Measurements from ENCODE around the gene OR2B6.

The OR2B6 gene

DNA sequence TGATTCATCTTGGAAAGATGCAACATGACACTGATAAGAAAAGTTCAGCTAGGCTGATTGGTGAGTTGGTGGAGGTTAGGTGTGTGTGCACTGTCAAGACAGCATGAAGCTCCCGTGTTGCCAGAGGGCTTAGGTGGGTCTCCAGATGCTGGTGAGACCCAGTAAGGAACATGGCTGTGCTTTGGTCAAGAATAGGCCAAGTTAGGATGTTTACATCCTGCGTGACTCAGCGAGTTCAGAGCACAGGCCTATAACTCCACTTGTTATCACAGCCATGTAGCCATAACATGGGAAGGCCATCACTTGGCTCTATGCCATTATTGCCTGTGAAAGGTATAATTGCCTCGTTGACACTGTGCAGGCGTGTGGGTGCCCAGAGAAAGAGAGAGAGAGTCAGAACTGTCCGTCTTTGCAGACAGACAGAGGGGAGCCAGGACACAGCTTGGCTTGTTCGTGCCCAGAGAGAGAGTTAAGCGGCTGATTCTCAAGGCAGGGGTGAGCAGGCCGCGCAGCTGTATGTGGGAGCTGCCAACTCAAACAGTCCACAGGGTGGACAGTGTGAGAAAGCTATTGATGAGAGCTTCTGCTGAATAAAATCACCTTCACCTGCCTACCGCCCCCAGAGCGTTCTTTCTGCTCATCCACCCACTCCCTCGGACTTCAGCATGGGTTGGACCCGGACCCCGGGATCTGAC lies 43.5 kb downstream of the OR2B6 start:
- DNase-seq = no peak

DNA sequence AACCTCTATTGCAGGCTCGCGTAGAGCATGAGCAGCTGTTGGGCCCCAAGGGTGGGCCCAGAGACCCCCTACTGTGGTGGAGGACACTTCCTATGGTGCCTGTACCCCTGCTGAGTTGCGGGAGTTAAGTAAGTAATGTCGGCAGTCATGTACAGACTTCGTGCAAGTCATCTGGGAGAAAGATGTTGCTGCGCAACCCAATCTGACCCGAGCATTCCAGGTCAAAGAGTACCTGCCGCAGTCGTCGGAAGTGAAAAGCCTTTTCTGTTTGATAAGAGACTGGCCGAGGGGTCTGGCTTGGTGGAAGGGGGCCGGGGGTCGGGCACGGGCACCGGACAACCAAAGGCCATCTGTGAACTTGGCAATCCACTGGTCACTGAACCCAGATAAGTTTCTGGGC lies 44.3 kb downstream of the OR2B6 start:
- no peak for DNase-seq

DNA sequence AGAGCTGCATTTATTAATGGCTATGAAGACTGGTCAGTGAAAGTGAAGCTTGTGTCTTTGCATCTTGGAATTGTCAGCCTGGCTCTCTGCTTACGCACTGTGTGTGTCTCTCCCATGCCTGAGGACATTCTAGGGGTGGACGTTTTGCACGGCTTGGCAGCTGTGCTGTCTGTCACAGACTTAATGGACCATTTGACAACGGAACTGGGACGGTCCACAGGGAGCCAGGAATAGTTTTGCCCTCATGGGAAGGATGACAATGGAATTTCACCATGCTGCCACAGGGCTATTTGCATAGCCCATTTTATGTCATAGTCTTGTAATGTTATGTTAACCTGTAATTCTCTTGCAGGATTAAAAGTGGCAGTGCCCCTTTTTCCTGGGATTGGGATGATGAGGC lies 44.7 kb downstream of the OR2B6 start:
- no peak for DNase-seq

DNA sequence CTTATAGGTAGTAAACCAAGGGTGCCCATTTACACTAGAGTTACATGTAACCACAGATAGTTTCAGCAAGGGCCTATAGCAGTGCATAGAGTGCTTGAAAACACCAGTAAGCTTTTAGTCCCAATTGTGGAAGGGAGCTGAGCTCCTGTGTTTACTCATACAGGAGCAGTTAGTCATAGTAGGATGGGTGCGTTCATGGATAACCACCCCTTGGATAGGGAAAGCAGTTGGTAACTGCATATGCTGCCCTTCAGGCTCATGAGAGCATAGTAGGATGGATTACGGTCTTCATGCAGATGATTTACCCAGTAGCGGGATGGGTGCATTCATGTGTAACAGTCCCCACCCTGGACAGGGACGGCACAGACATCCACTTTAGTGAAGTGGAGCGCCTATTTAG lies 45.1 kb downstream of the OR2B6 start:
- DNase-seq = no peak

DNA sequence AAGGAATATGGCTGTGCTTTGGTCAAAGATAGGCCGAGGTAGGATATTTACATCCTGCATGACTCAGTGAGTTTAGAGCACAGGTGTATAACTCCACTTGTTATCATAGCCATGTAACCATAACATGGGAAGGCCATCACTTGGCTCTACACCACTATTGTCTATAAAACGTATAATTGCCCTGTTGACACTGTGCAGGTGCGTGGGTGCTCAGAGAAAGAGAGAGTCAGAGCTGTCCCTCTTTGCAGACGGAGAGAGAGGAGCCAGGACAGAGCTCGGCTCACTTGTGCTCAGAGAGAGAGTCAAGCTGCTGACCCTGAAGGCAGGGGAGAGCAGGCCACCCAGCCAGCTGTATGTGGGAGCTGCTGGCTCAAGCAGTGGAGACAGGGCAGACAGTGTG lies 46.0 kb downstream of the OR2B6 start:
- DNase-seq = no peak

DNA sequence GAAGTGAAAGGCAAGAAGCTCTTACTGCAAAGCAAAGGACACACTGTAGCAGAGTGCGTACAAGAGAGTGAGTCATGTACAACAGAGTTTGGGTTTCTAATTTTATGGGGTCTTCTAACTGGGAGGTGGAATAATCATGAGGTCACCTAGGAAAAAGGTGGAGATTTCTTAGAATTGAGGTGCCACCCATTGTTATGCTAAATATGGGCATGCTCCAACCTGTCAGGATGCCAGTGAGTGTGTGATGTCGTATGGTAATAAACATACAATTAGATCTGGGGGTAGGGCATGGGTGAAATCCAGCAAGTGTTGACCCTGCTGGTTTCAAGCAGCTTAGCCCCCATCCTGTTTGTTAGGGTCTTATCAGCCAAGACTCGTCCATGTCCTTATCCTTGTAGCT lies 46.6 kb downstream of the OR2B6 start:
- DNase-seq = no peak

DNA sequence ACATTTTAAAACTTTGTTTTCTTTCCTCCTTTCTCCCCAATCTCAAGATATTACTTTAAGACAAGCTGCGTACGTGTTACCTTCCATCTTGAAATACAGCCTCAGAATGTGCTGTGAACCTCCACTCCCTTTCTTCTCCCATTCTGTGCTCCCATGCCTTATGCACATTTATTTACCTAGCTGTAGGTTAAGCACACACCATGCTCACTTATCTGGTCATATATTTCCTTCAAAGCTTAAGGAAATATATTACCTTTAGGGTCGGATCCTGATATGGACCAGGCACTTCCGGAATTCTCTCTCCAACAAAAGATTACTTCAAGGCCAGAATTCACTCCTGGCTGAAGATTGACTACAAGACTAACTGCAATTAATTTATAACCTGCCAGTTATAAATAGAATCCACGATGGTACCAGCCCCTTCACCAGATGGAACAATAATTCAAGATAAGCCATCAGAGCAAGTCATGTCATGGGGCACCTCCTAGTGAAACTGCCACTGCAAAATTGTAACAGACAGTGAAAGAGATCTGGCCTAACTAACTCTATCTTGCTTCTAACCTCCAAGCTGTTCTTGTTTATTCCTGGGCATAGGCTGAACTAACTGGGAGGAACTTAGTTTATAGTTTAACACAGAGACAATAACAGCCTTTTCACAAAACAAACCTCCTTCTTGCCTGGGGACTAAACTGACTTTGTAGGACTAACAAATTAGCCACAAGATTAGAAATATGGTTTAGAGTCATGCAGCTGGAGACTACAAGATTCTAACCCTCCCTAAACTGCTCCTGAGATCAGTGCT lies 47.5 kb downstream of the OR2B6 start:
- no peak for DNase-seq

DNA sequence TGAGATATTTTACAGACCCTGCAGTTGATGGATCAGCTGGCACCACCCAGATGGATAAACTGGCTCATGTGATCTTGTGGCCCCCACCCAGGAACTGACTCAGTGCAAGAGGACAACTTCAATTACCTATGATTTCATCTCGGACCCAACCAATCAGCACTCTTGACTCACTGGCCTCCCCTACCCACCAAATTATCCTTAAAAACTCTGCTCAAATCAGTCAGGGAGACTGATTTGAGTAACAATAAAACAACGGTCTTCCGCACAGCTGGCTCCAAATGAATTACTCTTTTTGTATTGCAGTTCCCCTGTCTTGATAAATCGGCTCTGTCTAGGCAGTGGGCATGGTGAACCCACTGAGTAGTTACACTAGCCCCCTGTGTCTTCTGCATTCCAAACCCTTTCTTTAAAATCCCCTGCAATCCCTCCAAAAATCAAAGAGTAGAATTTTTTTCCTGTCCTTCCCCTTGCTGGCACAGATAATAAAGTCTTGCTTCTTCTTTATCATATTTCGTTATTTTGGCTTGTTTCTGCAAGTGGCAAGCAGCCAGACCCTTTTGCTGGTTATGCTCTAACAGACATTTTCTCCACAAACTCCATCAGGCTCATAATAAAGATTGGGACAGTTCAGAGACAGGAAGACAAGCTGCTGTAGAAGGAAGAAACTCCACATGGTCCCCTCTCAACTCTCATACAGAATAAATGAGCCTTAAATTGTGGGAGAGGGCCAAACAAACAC lies 48.3 kb downstream of the OR2B6 start:
- DNase-seq = no peak

DNA sequence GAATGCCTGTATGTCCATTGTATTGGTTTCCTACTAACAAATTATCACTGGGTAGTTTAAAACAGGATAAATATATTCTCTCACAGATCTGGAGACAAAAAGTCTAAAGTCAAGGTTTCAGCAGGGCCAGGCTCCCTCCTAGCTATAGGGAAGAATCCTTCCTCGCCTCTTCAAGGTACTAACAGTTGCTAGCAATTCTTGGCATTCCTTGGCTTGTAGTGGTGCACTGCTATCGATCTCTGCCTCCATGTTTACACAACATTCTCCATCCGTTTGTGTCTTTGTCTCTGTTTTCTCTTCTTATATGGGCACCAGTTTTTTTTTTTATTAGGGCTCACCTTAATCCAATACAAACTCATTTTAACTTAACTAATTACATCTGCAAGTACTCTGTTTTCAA lies 48.9 kb downstream of the OR2B6 start:
- DNase-seq = no peak
